HG03175 (cell line): ENCODE data around the gene DCHS2.

Experiments
- ATAC-seq: cut with Tn5 transposase; IDR thresholded peaks from one replicate; pipeline ENCODE4 v1.9.1; 2021; ENCODE audit warnings: mild to moderate bottlenecking, moderate library complexity; ENCODE audit not compliant: unreplicated experiment

Gene DCHS2

DNA sequence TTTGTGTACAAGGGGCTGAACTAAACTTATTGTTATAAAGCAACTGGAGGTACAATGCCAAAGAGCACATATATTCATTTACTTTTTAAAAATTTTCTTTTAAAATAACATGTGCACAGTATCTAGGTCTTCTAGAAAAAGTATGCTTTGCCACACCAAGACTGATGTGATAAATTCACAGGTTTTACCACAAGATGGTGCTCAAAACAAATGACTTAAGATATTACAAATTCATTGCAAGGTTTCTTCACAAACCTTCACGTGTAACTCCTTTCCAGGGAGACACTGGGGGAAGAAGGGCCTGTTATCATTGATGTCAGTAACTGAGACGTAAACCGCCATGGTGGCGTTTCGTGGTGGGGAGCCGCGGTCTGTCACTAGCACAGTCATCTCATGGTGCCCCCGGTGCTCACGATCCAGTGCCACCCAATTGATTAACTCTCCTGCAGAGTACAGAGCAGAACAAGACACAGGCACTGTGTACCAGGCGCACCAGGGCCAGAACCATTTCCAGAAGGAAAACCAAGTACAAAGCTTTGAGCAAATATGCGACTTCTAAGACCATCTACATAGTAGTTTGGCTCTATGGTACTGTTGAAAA is 162.2 kb downstream of the DCHS2 start:
- ATAC-seq, result no peak

DNA sequence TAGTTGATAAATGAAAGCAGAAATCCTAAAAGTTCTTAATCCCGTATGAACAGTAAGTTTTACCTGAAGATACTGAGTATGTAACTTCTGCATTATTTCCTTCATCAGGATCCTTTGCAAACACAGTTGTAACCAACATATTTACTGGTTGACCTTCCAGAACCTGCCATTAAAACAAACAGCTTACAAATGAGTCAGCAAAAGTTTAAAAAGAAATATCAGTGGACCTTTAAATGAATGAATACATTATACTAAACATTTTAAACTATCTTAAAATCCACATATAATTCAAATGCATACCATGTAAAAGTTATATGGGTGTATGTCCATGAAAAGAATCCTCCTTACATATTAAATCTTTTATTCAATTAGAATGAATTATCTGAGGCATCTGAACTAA is 163.6 kb downstream of the DCHS2 start:
- no peak for ATAC-seq

DNA sequence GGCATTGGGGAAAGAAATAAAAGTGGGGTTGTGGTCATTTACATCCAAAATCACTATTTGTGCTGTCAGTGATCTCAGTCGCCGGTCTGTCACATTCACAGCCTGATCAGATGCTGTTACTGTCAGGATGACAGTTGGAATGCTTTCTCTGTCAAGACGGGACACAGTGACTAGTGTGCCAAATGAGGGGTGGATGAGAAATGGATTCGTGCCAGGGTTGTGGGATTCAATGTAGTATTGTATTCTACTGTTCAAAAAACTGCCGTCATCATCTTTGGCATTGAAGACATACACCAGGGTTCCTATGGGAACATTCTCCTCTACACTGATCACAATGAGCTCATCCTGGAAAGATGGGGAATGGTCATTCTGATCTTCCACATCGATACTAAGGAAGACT is 171.1 kb downstream of the DCHS2 start:
- no peak for ATAC-seq

DNA sequence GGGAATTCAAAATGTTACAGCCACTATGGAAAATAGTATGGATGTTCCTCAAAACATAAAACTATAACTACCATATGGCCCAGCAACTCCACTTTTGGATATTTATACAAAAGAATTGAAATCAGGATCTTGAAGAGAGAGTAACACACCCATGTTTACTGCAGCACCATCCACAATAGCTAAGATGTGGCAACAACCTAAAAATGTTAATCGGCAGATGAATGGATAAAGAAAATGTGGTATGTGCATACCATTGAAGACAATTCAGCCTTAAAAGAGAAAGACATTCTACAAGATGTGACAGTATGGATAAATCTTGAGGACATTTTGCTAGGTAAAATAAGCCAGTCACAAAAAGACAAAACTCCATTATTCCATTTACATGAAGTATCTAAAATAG is 171.9 kb downstream of the DCHS2 start:
- ATAC-seq, result no peak

DNA sequence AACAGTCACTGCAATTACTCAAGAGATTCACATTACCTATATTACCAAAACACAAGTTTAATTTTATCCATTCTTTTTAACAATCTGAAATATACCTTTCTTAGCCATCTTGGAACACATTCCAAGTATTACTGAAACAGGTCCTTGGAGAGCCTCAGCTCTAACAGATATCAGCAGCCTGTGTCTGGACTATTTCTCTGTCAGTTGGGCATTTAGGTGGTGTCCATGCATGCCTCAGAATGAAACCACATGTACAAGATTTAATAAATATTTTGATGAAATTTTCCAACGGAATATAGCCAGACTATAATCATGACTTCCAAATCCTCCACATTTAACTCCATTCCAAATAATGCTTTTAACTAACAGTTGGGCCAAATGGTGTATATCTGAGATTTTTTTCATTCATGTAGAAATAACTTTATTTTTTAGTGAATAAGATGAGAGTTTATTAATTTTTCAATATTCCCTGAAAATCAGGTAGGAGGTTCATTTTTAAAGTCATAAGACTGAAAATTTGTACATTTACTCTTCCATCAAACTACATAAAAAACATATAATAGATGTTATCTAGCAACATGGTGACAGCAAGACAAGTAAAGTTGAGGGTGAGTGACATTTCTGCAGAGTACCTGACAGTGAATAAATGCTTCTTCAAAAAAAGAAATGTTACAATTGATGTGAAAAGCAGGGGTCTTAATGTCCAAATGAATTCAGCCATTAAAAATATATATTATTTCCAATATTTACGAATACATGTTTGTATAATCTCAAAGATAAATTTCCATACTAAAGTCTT is 174.2 kb downstream of the DCHS2 start:
- ATAC-seq, result no peak

DNA sequence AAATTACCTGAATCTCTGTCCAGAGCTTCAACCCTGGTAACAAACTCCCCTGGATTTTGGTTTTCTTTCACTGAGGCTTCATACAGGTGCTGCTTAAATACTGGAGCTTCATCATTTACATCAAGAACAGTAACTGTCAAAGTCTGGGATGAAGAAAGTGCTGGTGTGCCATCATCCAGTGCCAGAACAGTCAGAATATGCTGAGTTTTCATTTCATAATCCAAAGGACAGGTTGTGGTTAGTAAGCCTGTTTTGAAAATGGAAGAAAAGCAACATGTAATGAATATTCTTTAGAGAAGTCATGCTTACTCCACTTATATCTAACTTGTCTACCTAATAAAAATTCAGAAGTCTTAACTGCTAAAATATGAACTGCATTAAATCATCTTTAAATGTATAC is 175.9 kb downstream of the DCHS2 start:
- ATAC-seq, result no peak

DNA sequence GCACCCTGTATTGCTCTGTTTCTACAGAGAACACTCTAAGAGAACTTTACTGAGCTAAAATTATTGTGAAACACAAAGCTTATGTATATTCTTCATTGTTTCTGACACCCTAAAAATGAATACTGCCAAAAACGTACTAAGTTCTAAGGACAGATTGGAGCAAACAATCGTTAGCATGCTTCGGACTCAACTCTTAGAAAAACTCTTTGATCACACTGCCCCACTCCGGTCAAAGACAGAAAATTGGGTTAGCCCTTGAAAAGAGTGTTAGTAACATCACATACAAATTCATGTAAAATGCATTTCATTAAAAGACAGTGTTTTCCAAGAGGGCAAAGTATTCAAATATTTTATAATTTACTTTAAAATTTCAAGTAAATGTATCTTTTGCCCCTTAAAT is 177.4 kb downstream of the DCHS2 start:
- no peak for ATAC-seq

DNA sequence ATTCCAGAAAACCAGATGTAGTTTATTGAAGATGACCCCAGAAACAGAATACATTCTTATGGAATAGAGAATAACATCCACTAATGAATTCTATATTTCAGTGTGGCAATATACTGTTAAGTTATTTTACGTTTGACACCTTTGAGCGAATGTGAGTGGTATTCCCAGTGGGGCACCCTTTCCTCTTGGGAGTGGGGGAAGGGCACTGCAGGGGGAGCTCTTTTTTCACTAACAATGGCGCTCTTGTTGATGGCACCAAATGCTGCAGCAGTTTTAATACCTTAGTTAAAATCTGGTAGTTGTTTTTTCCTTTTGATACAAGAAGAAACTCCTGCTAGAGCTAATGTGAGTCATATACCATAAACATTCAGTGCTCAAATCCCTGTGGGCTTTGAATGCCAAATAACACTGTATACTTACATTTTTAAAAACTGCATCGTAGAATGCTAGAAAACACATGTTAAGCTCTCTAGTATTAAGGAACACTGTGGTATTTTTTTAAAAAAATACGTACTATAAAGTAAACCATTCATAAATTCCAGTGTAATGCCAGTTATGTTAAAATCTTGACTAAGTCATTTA is 178.5 kb downstream of the DCHS2 start:
- no peak for ATAC-seq

DNA sequence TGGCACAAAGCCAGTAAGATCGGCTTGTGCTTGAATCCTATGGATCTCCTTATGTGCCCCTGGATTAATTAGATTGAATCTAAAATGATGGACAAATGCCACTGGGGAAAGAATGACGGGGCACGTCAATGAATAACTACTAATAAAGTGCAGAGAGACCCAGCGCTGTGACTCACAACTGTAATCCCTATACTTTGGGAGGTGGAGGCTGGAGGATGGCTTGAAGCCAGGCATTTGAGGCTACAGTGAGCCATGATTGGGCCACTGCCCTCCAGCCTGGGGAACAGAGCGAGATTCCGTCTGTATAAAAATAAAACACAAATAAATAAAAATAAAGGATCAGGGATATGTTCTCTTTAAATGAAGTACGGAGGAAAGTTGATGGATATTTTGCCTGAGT is 179.4 kb downstream of the DCHS2 start:
- no peak for ATAC-seq

DNA sequence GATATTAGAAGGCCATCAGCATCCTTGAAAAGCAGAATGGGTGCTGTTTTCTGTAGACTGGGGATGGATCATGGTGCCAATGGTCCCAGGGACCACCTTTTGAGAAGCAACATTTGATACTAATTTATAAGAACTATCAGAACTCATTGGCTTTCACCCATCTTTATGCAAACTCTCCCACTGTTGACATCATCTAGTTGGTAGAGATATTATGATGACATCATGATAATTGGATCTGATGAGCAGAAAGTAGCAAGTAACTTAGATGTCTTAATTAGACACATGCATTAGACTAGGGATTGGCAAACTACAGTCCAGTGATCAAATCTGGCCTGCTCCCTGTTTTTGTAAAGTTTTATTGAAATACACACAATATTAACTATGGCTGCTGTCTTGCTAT is 181.0 kb downstream of the DCHS2 start:
- ATAC-seq, result no peak

DNA sequence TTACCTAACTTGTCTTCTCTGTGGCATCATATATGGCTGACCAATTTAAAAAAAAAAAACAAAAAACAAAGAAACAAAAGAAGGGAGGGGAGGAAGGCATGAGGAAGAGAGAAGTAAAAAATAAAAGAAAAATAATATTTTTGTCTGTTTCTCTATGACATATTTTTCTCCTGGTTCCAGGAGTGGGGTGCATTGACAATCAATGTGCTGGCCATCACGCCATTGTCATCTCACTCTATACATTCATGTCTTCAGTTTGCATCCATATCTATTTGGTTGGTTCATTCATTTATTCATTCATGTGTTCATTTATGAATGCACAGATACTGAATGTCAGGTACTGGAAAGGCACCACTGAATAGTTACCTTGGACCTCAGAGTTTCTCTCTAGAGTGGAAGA is 183.4 kb downstream of the DCHS2 start:
- ATAC-seq, result no peak

DNA sequence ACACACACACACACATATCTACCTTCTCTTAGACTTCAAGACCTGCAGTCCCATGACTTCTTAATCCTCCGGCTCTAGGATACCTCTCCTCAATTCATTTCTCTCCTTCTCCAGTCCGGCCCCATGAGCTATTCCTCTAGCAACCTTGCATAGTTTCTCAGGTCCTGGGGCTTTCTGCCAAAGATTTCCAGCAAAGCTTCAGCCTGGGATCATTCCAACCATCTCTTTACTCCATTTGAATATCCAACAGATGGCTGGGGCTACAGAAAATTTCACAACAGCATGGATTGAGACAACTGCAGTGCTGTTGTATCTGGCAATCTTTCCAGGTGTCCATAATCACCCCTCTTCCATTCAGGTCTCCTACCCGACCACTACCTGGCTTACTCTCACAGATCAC is 184.1 kb downstream of the DCHS2 start:
- no peak for ATAC-seq

DNA sequence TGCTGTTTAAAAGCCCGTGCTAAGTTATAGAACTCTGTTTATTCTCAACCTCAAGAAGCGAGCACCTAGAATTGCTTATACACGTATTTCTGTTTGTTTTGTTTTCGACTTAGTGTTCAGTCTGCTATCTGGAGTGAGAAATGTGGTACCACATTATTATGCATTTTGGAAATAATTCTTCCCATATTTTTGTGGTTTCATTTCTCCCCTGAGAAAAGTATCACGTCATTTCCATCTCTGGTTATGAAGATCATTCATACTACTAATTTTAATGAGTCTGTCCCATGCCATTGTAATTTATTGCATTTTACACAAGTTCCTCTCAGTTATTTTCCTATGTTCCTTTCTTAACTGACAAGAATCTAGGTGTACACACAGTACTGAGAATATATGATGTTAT is 186.0 kb downstream of the DCHS2 start:
- no peak for ATAC-seq

DNA sequence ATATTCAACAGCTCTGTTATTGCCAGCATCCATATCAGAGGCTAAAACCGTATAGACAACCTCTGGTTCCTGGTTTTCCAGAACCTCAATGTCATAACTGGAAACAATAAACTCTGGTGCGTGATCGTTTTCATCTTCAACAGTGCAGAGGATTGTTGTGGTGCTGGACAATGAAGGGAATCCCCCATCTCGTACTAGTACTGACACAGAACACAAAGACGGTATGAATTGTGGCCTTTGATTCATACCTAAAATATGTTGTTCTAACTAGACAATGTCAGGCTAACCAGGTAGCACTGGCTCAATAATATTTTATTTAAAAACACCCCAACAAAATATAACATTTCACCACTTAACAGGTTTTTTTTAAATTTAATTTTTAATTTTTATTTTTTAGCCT is 186.9 kb downstream of the DCHS2 start:
- no peak for ATAC-seq

DNA sequence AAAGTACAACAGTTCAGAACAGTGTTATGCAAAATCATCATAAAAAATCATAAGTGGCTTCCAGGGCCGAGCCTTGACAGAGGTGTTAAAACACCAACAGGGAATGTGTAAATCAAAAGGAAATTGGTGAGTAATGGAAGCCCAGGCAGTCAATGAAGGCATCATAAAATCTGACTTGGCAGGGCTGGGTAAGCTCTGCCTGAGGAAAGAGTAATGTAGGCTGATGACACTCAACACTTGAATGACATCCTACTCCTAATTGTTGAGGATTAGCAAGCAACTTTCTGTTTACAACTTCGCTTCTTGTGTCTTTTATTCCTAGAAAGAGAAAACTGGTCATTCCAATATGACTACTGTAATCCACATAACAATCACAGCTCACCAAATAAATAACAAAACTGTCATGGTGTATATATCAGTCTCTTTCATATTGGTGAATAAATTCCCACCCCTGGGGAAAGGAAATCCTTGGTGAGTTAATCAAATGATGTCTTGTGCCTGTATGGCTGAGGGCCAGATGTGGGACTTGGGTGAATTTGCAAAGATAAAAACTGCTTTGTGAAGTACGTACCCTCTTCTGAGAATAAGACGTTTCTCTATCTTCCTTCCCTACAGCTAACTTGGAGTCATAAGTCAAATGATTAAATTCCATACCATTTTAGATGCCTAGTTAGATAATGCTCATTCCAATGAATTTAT is 196.8 kb downstream of the DCHS2 start:
- no peak for ATAC-seq

DNA sequence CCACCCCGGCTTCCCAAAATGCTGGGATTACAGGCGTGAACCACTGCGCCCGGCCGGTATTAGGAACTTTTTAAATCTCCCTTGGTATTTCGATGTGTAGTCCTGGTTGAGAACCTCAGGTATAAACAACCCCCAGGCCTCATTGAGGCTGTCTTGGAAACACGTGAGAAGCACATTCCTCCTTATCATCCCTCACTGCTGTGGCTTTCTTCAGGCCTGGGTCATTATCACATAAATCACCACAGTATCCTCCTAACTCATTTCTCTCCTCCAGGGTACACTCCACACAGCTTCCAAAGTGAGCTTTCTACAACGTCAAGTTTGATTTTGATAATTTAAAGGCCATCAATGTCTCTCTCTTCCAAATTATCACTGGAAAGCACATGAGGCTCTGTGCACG is 198.2 kb downstream of the DCHS2 start:
- ATAC-seq, result no peak

DNA sequence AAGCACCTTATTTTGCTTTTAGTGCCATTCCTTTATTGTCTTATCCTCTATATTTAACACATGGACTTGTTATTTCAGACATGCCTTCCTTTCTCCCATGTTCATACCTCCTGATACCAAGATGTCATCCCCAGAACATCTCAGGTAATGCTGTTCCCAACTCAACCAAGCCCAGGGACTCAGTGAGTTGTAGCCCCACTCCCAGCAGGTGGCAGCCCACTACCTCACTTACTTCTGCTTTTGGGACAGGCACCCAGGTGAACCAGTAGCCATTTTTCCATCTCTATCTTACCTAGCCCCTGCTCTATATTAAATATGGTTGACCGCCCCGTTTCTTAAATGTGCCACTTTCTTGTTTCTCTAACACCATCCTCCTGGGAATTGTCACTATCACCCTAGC is 199.0 kb downstream of the DCHS2 start:
- ATAC-seq, result no peak

DNA sequence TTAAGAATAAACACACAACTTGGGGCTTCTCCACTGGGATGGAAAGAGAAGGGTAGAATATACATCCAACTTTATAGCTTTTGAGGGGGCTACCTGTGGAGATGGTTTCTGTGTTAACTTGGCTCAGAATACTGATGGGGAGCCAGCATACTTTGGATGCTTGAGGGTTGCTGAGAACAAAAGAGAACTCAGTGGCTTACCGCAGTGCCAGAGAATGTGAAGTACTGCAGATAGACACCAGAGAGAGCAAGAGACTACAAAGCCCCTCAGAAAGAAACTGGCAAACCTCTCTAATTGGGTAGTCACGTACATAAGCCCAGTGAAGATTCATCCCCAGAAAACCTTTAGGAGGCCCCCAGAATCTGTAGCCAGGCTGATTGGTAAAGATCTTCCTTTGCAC is 214.4 kb downstream of the DCHS2 start:
- no peak for ATAC-seq

DNA sequence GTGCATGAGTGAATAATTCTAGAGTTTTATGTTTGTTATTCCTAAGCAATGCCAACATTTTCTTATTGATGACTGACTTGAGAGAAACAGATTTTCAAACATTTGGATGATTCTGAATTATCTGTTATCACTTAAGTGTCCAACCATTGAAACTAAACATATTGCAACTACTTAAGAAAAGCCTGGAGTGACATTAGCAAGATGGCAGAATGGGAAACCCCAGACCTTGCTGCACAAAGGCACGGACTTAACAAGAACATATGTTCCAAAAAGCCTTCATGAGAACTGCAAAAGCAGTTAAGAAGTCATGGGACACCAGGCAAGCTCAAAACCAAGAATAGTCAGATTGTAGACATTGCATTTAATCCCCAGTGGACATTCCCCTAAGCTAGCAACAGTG is 215.1 kb downstream of the DCHS2 start:
- no peak for ATAC-seq

DNA sequence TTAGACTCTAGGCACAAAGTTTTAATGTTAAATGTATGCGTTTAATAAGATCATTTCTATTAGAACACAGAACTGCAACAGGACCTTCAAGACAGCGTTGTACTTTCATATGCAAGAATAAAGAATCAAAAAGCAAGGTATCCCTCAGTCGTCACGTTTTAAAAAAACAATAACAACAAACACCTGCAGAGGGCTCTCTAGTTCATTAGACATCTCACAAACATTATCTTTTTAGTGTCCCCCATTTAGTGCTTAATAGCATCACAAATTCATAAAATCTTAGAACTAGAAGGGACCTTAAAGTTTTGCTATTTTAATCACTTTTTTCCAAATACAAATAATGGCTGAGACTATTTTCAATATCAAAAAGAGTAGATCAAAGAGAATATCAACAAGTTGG is 236.6 kb downstream of the DCHS2 start:
- no peak for ATAC-seq

DNA sequence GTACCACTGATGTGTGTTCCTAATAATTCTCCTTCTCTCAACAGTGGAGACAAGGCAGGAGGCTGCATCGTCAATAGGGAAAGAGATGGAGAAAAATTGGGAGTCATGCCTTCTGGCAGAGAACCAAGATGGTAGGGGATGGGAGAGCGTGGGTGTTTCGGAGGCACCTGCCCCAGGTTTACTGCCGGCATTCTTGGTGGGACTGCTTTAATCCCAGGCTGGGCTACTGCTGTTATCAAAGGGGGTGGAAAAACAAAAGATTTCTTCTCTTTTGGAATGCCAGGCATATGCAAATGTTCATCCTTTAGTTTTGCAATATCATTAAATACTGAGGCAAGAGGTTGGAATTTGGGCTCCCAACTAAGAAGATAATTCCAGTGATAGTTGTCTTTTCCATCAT is 257.0 kb downstream of the DCHS2 start:
- no peak for ATAC-seq
